KBM-7 (cell line): ENCODE measurements around the gene GRK5.
"Not testable (repeated sequence)": the region's sequence is repeated elsewhere in the genome, so short reads cannot be mapped to it uniquely, and the experiment has no call there.

Experiments used
- DNase-seq: peaks from one replicate; pipeline ENCODE4 v3.0.0-alpha.2; 2015
- in situ Hi-C: fragments of 300-500 bp; cut with MboI; formaldehyde crosslinking; loops from 2 replicates; pipeline ENCODE4 v1.14.3; 2020; ENCODE audit warnings: low sequenced_read_pairs, low pct_unique_long_range_greater_than_20kb, mixed read lengths

The GRK5 gene

DNA sequence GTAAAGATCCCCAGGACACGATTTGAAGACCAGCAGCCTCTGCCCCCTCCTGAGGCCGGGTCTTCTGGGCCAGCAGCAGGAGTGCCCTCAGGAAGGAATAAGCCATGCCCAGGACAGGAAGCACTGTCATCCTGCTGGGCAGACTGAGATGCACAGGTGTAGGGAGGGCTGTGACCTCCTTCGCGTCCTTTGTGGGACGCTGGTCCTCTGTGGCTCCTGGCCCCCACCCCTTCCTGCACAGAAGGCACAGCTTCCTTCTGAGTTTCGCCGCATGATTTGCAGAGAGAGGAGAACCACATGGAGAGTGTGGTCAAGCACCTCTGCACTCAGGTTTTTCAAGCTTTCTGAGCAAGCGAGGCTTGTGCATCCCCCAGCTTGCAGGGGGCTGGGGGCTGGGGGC is 222.4 kb downstream of the GRK5 start:
- DNase-seq, result no peak
- in situ Hi-C loops, result no loop called here

DNA sequence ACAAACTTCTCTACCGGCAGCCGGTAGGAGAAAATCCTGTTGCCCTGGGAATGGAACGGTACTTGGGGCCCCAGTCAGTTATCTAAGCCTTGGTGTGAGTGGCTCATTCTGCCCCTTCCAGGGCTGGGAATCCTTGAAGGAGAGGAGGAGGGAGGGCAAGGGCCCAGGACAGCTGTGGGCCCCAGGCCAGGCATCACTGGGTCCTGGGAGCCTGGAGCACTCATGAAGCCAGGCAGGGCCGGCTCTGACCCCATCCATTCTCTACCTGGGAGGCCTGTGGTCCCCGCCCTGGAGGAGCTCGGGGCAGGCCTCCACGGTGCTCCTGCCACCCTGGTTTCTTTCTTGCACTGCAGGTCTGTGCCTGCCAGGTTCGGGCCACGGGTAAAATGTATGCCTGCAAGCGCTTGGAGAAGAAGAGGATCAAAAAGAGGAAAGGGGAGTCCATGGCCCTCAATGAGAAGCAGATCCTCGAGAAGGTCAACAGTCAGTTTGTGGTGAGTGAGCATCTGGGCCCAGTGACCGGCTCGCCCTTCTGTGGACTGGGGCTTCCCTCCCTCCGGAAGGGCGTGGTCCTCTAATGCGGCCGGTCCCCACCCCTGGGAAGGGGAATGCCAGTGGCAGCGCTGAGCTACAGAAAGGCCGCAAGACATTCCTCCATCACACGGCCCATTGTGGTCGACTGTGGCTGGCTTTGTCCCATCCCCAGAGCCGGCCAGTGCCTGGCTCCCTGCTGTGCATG is 223.8 kb downstream of the GRK5 start:
- DNase-seq, result no peak
- in situ Hi-C loops, result no loop called here

DNA sequence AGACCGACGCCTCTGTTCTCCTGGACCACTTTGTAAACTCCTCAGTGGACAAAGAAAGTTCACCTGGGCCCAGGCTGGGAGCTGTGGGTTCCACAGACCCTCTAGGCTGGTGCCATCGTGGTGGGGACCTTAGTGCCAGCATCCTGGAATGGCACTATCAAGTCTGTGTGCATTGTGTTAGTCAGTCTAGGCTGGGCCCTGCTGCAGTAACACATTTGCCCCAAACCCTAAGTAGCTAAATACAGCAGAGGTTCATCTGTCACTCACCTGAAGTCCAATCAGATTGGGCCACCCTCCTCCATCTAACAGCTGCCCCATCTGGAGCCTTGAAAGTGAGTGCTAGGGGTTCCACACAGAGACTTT is 224.4 kb downstream of the GRK5 start:
- in situ Hi-C loops, result no loop called here
- DNase-seq, result no peak

DNA sequence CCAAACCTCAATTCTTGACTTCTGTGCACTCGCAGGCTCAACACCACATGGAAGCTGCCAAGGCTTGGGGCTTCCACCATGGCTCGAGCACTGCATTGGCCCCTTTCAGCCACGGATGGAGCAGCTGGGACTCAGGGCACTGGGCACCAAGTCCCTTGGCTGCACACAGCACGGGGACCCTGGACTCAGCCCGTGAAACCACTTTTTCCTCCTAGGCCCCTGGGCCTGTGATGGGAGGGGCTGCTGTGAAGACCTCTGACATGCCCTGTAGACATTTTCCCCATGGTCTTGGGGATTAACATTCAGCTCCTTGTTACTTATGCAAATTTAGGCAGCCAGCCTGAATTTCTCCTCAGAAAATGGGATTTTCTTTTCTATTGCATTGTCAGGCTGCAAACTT is 227.6 kb downstream of the GRK5 start:
- DNase-seq, in situ Hi-C loops: not testable (repeated sequence)

DNA sequence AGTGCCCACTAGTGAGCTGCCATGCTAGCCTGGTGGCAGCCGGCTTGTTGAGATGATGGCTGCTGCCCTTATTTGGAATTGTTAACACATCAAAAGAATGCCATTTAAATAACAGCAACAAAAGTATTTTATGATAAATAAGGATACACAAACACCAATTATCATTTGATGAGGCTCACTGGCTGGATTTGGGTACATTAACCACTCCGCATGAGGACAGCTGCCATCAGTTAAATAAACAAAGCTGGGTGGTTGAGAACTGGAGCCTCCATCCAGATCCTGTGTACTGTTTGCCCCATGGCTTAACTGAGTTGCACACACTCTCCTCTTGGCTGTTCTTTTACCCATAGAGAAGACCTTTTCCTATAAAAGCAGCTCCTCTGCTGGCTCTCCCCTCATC is 231.3 kb downstream of the GRK5 start:
- in situ Hi-C loops, result no loop called here
- no peak for DNase-seq

DNA sequence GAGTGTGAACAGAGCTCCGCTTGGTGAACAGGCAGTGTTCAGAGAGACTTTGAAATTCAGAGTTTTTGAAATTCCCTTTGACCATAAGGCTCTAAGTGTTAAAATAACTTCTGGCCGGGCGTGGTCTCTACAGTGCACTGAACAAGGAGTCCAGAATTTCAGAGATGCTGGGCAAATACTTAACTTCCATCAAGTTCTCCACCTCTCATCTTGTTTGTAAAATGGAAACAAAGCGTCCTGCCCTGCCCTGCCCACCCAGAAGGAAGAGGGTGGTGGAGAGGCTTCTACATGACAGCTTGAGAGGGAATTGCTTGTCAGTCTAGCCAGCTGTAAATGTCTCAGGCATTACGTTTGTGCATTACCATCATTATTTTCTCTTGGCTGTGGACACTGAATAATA is 232.6 kb downstream of the GRK5 start:
- no peak for DNase-seq
- in situ Hi-C loops, result no loop called here

DNA sequence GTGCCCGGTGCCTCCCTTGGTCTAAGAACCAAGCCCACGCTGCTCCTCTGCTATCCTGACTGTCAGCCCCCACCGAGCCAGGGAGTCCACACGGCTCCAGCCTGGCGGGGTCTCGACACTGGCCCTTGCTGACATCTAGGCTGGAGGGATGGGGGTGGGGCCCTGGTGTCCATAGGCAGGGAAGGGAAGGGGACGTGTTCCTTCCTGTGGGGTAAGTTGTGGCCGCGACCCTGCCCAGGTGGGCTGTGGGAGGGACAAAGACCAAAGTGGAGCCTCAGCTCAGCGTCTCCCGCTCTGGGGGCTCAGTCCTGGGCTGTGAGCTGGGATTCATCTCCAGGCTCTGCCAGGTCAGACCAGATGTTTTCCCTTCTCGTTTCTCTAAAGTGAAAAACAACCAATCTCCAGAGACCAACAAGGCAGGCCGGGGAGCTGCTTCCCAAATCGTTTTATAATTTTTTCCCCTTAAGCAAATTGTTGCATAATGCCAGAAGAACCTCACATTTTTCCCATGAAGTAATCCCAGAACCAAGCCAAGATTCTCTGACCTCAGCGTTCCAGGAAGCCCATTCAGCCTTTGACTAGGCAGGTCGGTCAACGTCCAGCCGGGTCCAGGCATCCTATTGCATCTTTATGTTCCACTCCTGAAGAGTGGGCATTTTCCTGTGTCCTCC is 233.9 kb downstream of the GRK5 start:
- in situ Hi-C loops, result no loop called here
- no peak for DNase-seq

DNA sequence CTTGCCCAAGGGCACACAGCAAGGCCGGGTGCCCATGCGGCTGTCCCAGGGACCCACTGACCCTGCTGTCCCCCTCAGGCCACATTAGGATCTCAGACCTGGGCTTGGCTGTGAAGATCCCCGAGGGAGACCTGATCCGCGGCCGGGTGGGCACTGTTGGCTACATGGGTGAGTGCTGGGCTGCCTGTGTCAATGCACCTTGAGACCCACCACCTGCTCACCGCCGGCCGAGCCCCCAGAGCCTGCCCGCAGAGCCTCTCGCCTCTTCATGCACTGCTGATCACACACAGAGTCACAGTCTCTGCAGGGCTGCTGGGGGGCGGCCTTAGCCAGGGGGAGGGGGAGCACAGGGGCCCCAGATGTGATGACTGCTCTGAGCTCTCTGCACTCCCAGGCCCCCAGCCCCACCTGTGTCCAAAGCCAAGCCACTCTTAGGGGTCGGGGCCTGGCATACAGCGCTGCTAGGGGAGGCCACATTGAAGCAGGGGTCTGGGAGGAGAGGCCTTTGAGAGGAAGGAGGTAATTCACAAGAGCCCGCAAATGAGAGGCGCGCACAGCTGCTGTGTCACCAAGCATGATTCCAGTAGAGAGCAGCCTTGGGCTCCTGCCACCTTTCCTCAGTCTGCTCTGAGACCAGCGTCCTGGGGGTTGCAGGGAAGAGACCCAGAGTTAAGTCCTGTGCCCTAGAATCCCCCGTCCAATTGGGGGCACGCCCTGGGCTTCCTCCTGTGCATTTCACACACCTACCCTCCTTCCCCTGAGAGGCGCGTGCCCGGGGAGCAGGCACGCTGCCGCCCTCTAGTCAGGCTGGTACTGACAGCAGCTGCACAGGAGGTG is 234.8 kb downstream of the GRK5 start:
- DNase-seq, result no peak

DNA sequence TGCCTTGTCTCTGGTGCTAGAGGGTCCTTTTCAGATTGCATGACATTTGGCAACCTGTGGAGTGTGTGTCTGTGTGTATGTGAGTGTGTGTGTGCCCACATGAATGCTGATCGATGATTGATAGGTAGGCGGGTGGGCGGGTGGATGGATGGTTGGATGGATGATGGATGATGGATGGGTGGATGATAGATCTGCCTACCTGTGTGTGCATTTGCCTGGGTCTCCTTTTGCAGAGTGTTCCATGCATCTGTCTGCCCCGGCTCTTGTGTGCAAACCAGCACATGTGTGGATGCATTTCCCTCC is 235.3 kb downstream of the GRK5 start:
- in situ Hi-C loops, result no loop called here
- DNase-seq, result no peak

More for the DNA sequence above, 234.8 kb downstream of the GRK5 start:
- in situ Hi-C loops, result no loop called here

DNA sequence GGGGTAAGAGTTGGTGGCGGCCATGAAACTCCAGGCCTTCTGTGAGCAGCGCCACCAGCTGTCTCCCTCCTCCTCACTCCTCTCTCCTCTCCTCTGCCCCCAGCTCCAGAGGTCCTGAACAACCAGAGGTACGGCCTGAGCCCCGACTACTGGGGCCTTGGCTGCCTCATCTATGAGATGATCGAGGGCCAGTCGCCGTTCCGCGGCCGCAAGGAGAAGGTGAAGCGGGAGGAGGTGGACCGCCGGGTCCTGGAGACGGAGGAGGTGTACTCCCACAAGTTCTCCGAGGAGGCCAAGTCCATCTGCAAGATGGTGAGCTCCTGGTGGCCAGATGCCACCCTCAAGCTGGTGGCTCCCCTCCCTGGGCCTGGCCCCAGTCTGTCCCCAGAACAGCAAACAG is 236.1 kb downstream of the GRK5 start:
- DNase-seq, result no peak
- in situ Hi-C loops, result no loop called here

DNA sequence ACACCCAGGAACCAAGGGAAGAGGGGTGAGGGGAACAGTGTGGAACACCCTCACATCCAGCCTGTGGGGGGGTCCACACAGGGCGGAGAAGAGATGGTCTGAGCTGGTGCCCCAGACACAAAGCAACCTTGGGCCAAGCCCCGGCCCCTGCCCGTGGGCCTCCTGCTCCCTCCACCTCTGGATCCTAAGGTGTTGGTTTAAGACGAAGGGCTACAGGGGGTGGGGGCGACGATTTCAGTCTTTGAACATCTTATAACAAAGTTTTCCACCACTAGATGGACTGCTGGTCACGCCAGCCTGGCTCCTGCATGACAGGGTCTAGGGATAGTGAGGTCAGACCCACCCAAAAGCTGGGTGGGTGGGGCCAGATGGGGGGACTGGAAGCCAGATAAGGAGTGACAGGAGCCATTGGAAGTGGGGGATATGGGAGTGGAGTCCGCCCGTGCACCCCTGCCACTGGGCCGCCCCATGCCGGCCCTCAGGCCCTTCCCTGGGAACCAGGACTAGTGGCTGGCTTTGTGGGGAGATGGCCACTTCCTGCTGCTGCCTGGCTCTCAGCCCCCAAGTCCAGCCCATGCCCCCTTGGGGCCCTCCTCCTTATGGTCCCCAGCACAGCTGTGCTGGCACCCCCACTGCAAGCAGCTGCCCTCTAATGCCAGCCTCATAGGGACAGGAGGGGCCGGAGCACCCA is 236.7 kb downstream of the GRK5 start:
- no peak for DNase-seq
- in situ Hi-C loops, result no loop called here

DNA sequence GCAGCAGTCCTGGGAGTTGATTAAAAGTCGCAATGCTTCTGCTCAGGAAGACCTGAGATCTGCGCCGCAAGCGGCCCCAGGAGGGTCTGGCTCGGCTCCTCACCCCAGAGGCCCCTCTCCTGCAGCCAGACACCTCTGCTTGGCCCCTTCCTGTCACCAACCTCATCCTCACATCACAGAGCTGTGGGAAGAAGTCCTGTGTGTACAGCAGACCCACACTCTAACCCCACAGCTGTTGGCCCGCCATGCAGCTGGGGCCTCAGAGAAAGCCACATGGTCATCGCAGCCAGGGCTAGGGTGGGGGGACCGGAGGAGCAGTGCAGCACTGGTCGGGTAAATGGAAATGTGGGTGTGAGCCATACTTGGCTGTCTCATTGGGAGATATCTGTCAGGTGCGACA is 237.5 kb downstream of the GRK5 start:
- DNase-seq, result no peak
- in situ Hi-C loops, result no loop called here

DNA sequence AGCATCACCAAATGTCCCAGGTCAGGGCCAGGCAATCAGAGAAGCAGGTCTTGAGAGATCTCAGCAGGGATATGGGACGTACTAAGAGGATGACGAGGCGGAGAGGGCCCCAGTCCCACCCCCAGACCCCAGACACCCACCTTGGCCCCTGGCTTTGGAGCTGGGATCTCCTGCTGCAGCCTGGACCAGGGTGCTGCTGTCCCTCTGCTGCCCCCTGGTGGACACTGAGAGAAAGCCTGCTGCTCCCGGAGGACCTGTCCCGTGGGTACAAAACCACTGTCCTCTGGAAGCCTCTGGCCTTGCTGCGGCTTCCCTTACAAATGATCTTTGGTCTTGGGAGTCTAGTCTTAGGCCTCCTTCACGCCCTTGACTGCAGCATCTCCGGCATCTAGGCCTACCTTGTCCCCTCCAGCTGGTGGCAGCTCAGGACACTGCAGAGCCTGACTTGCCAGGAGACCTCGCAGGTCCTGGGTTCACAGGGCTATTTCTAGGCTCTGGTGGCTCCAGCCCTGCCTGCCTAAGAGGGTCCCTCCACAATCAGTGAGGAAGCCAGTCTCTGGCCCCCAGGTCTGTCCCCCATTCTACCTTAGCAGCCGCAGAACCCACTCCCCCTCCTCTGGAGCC is 238.1 kb downstream of the GRK5 start:
- in situ Hi-C loops, result no loop called here

DNA sequence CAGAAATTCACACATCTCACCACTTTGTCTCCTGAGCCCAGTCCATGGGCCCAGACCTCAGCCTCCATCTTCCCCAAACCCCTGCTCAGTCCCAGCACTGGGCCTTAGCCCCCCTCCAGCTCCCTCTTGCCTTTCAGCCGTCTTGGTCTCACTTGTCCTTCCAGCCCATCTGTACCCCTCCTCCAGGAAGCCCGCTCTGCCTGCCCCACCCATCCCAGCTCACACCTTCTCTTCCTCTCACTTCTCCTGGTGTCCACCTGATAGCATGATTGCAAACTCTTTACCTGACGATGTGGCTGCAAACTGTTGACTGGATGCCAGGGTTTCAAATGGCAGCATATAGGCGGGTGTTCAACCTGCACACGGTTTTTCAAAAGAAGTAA is 238.6 kb downstream of the GRK5 start:
- in situ Hi-C loops, result no loop called here
- DNase-seq, result no peak

More for the DNA sequence above, 238.1 kb downstream of the GRK5 start:
- peak; percentile 75 for DNase-seq

DNA sequence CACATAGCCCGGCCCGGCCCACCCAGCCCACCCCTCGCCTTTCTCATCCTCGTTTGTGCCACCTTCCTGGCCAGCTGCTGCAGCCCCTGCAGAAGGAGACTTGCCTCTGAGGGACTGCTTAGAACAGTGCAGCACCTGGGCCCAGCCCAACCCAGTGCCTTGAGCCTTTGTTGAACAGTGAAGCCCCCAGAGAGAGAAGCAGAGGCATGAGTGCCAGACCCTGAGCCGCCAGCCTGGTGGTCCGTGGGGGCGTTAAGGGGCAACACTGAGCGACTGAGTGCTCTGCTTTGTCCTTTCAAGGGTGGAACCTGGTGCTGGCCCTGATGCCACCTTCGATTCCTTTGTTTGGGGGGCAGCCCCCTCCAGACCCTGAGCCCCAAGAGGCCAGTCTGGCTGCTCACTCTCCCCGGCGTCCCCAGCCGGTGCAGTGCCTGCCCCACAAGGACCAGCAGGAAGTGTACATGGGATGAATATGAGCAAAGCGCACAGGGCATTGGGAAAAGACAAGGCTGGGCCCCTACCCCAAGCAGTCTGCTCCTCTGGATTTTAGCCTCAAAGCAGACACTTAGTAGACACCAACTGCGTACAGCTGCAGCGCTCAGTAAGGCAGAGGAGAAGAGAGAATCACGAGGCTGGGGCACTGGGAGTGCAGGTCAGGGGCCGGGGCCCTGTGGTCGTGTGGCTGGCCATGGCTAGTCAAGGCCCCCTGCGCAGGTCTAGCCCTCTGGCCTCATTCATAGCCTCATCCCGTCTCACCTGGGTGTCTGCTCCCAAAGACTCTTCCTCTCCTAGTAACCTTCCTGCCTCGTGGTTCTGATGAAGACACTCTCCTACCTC is 239.3 kb downstream of the GRK5 start:
- no peak for DNase-seq
- in situ Hi-C loops, result no loop called here

DNA sequence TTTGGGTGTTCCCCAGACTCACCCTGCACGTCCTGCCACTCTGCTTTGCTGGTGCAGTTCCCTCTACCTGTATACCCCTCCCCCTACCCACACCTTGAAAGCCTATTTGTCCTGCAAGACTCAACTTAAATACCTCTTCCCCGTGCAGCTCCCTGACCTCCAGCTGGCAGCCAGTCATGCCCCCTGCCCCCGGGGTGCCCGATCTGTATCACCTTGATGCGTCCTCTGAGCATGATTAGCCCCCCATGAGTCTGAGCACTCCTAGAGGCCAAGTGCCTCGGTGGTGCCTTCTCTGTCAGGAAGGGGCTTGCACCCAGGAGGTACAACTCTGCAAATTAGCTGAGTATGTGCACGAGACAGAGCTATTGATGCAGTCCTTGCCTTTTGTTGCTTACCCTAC is 240.1 kb downstream of the GRK5 start:
- no peak for DNase-seq
- in situ Hi-C loops, result no loop called here

DNA sequence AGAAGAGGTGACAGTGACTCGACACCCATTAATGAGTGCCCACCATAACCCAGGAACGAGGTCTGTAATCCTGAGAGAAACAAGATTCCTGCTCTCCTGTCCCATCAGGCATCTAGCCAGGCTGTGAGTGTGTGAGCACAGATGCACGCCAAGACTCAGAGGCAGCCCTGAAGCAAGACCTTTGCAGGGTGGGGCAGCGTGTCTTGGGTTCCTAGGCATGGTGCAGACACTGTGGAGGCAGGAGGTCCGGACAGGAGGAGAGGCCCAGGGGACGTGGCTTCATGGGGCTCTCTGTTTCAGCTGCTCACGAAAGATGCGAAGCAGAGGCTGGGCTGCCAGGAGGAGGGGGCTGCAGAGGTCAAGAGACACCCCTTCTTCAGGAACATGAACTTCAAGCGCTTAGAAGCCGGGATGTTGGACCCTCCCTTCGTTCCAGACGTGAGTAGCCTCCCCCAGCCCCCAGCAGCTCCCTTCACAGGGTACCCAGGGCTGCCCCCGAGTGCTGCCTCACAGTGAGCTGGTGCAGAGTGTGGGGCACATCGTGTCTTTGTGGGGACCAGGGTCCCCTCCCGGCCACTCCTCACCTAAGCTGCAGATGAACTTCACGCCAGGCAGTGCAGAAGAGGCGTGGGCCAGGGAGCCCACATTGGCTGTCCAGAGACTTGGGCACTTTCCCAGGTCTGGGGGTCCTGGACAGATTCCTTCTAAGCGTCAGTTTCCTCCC is 240.6 kb downstream of the GRK5 start:
- in situ Hi-C loops, result no loop called here

More for the DNA sequence above, 240.6 kb downstream of the GRK5 start:
- no peak for DNase-seq
